ENCODE measurements around the gene VAPA.

Gene VAPA

GRCh38 chr18:9984080-9984479, 70.3 kb downstream of the VAPA start:
- no peak for DNase-seq

DNA sequence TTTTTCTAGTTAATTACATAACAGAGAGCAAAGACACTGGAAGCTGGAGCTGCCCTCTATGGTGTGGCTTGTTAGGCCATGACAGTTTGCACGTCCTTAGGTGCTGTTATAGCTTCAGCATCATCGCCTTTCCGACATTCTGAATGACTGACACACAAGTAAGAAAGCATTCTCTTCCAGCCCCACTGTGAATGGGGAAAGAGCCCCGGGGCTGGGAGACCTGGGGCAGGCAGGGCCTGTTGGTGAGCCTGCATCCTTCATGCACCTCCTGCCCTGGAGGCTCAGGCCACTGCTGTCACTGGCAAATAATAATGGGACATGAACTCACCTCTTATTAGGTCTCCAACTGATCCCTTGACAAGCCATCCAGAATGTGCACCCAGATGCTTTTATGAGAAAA, 71.8 kb downstream of the VAPA start:
- DNase-seq, result no peak

GRCh38 chr18:9986156-9986930, 72.5 kb downstream of the VAPA start:
- no peak for DNase-seq

GRCh38 chr18:9987345-9987744, 73.5 kb downstream of the VAPA start:
- no peak for DNase-seq

- no peak for DNase-seq
These were observed 74.1 kb downstream of the VAPA start for GRCh38 chr18:9987931-9988330.

DNA sequence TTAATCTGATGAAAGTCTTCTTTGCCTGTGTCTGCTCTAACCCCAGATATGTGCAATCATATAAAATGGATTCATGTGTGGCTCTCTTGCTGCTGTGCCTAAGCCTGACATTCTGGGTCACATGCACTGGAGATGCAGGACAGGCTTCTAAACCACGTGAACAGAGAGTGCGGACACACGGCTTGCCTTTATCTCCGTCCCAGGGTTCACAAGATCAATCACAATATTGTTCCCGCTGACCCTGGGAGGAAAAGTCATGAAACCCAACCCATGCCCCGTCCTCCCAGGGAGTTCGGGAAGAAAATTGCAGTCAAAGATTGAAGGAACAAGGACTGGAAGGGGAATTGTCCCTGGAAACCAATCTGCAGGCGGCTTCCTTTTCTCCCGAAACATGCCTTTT, 74.8 kb downstream of the VAPA start:
- DNase-seq, result no peak

DNA sequence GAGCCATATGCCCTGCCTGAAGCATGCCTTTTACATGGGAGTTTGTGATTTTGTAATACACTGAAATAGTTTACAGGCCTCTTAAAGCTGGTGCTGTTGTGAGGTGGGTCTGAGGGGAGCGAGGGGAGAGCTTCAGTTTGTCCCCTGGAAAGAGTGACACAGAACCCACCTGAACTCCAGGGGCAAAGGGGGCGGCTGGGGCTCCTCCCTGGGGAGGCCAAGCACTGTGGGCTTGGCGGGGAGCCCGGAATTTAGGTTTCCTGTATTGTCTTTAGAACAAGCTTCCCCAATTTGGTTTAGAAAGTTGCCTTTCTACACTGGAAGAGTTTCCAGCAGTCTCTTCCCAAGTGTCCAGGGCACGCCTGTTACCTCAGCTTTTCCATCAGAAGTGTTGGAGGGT, 75.7 kb downstream of the VAPA start:
- DNase-seq, result no peak

GRCh38 chr18:9991011-9992000, 77.5 kb downstream of the VAPA start:
- DNase-seq, result no peak

GRCh38 chr18:9992300-9992972, 78.6 kb downstream of the VAPA start:
- DNase-seq, result no peak

DNA sequence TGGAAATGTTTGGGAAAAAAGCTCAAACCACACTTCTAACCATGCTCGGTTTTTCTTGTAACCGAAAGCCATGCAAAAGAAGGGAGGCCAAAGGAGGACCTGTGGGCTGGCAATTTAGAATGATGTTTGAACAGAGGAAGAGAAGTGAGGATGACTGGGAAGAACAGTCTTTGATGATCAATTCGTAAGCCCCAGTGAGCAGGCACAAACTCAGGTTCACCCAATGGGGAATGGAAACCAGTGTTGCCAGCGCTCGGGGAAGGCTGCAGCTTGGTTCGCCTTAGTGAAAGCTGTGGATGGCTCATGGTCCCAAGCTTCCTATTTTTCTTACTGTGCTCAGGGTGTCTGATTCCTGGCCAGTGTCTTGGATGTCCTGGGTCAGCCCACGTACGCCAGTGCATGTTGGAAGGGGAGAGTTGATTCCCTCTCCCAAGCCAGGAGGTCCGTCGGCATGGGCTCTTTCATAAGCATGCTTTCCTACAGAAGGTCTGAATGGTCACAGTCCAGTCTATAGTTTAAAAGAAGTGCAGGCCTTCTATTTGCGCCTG, 79.2 kb downstream of the VAPA start:
- no peak for DNase-seq

- DNase-seq, result no peak
These were observed 79.8 kb downstream of the VAPA start for GRCh38 chr18:9993521-9994025.

DNA sequence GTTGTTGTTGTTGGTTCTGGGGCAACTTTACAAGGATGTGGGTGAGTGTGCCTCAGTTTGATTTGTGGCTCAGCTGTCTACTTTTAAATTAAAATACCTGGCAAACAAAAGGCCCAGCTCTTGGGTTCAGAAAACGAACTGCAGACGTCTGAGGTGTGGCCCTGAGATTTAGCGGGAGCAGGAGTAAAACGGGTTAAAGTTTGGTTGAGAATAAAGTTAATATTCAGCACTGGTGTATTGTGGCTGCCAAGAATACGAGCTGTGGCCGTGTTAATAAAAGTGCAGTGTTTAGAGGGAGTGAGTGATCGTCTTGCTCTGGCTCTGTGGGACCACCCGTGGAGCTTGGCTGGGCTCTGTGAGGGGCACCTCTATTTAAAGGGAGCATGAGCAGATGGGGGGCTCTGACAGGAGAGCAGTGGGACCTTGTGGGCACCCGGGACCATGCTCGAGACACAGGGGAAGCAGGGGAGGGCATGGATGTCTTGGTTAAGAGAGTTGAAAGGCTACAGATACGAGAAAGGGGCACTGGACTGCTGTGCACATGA, 80.3 kb downstream of the VAPA start:
- DNase-seq, result no peak

DNA sequence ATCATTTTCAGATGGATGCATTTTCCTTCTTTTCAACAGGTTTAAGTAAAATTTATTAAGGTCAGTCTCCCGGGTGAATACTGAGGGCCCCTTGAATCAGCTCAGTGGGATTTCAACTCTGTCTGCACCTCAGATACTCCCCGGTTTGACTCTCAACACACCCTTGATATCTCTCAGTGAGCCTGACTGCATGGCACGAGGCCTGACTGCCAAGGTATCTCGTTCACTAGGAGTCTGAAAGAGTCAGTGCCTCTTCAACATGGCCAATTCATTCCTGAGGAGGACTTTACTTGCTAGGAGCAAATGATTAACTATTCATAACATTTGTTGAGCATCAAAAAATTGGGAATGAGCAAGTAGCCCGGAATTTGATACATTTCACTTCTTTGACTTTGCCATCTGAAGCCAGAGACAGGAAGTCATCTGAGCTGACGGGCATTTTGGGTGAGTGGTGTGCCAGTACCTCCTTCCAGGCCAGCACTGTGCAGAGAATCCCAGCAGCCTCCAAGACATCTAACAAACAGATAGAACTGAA, 81.0 kb downstream of the VAPA start:
- DNase-seq, result no peak

GRCh38 chr18:9995631-9996030, 81.8 kb downstream of the VAPA start:
- DNase-seq, result no peak

GRCh38 chr18:9996094-9996493, 82.3 kb downstream of the VAPA start:
- DNase-seq, result no peak

- DNase-seq, result no peak
These were observed 83.9 kb downstream of the VAPA start for GRCh38 chr18:9997711-9998110.

DNA sequence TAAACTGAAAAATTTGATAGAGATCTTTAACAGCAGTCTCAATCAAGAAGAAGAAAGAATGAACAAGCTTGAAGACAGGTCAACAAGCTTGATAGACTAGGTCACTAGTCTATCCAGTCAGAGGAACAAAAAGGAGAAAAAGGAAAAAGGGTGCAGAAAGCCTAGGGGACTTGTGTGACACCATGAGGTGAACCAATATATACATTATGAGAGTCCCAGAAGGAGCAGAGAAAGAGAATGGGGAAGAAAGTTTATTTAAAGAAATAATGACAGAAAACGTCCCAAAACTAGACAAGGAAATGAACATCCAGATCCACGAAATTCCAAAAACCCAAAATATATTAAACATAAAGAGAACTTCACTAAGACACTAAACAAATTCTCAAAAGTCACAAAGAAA, 84.5 kb downstream of the VAPA start:
- no peak for DNase-seq

- no peak for DNase-seq
These were observed 88.5 kb downstream of the VAPA start for GRCh38 chr18:10002280-10002679.

- DNase-seq, result no peak
These were observed 89.5 kb downstream of the VAPA start for GRCh38 chr18:10003281-10003680.

GRCh38 chr18:10003866-10004265, 90.0 kb downstream of the VAPA start:
- DNase-seq, result no peak

- DNase-seq, result no peak
These were observed 92.6 kb downstream of the VAPA start for GRCh38 chr18:10006311-10006893.

Measured in activated CD4-positive, alpha-beta T cell treated with anti-CD3 and anti-CD28 coated beads, Interleukin-2, amount 50 U/mL, for 16 hours (primary cell).